H1 (cell line): ENCODE data around the gene ARHGAP1. TPM values are rescaled to one million over a fixed set of nuclear protein-coding genes. Genes with fewer than 3 reads are reported as not detected.

ENCODE experiments used
- CTCF ChIA-PET: fragments of 300-600 bp; sonication (Branson Sonifier 250); formaldehyde crosslinking; loops from one replicate; lab custom pipeline; 2021; ENCODE audit not compliant: partially characterized antibody; lab: Charles Lee
- POLR2A ChIA-PET: fragments of 300-600 bp; sonication (Branson Sonifier 250); formaldehyde crosslinking; loops from one replicate; lab custom pipeline; 2021; ENCODE audit warnings: inconsistent platforms; ENCODE audit not compliant: partially characterized antibody; lab: Charles Lee
- DNase-seq, 2 experiments: peaks; one replicate each; pipeline versions ENCODE4 v3.0.0 to v3.0.0-alpha.2; 2010 to 2022; ENCODE audit warnings: low spot score in 2 of 2, low read depth in 1 of 2, mixed read lengths in 1 of 2
- FAIRE-seq: peaks from 2 replicates; lab custom pipeline; 2011; peaks lifted over from hg19 to GRCh38; lab: Jason Lieb, UNC
- H2AFZ ChIP-seq: 2 replicates; pipeline ENCODE4 v1.8.1; 2012; ENCODE audit warnings: low read length, inconsistent platforms
- H2AK5ac ChIP-seq: 2 replicates; pipeline ENCODE4 v1.6.1; 2013; ENCODE audit warnings: low read depth, low read length
- H2BK120ac ChIP-seq: replicated peaks from 2 replicates; pipeline ENCODE3; 2013; ENCODE audit warnings: low read depth, low read length, inconsistent platforms
- H2BK12ac ChIP-seq: 2 replicates; pipeline ENCODE4 v1.6.1; 2013; ENCODE audit warnings: low read depth, low read length
- H2BK15ac ChIP-seq: 2 replicates; pipeline ENCODE4 v1.6.1; 2013; ENCODE audit warnings: low read length
- H2BK20ac ChIP-seq: 2 replicates; pipeline ENCODE4 v1.6.1; 2013; ENCODE audit warnings: low read length
- H2BK5ac ChIP-seq: 2 replicates; pipeline ENCODE4 v1.6.1; 2013; ENCODE audit warnings: low read depth, low read length
- H3K14ac ChIP-seq: 2 replicates; pipeline ENCODE4 v1.6.1; 2013; ENCODE audit warnings: inconsistent platforms; ENCODE audit not compliant: insufficient read length
- H3K18ac ChIP-seq: 2 replicates; pipeline ENCODE4 v1.6.1; 2013; ENCODE audit warnings: low read length; ENCODE audit errors: extremely low read depth
- H3K23ac ChIP-seq: 2 replicates; pipeline ENCODE4 v1.6.1; 2013; ENCODE audit warnings: inconsistent platforms; ENCODE audit not compliant: insufficient read length
- H3K23me2 ChIP-seq: 2 replicates; pipeline ENCODE4 v1.6.1; 2013; ENCODE audit warnings: low read depth, low read length
- H3K27ac ChIP-seq: 2 replicates; pipeline ENCODE4 v1.6.1; 2011; ENCODE audit warnings: low read depth, low read length, inconsistent platforms
- H3K27me3 ChIP-seq, 4 experiments: replicated peaks in 1 of 4; 1 replicate in 1 of 4; 2 replicates in 3 of 4; pipeline versions ENCODE4 v1.6.1 to v1.8.1; 2011 to 2013; ENCODE audit warnings: low read length in 3 of 4, mild to moderate bottlenecking in 3 of 4, inconsistent platforms in 2 of 4, mixed read lengths in 2 of 4, moderate library complexity in 1 of 4; ENCODE audit not compliant: control insufficient read depth in 3 of 4, insufficient read depth in 3 of 4; ENCODE audit errors: extremely low read depth in 1 of 4
- H3K36me3 ChIP-seq, 4 experiments: 2 replicates each; pipeline versions ENCODE4 v1.6.1 to v1.8.1; 2011 to 2013; ENCODE audit warnings: mild to moderate bottlenecking in 4 of 4, low read length in 3 of 4, moderate library complexity in 2 of 4, control low read depth in 1 of 4, inconsistent platforms in 1 of 4; ENCODE audit not compliant: insufficient read depth in 4 of 4, control insufficient read depth in 2 of 4
- H3K4ac ChIP-seq: replicated peaks from 2 replicates; pipeline ENCODE3; 2013; ENCODE audit warnings: low read length, low read depth, mixed read lengths, inconsistent platforms; ENCODE audit not compliant: insufficient read length
- H3K4me1 ChIP-seq, 4 experiments: replicated peaks in 1 of 4; 1 replicate in 1 of 4; 2 replicates in 3 of 4; pipeline versions ENCODE4 v1.6.1 to v1.8.1; 2011 to 2013; ENCODE audit warnings: low read length in 3 of 4, inconsistent platforms in 2 of 4, mixed read lengths in 1 of 4; ENCODE audit not compliant: insufficient read depth in 4 of 4, control insufficient read depth in 3 of 4
- H3K4me2 ChIP-seq, 2 experiments: 2 replicates each; pipeline versions ENCODE4 v1.6.1 to v1.8.1; 2011 to 2013; ENCODE audit warnings: low read depth in 2 of 2, low read length in 2 of 2, control low read depth in 1 of 2, inconsistent platforms in 1 of 2, mild to moderate bottlenecking in 1 of 2; ENCODE audit not compliant: insufficient read depth in 1 of 2
- H3K4me3 ChIP-seq, 4 experiments: fragments of 200-600, 300-600 bp in 1 of 4; sonication (generic), shearing (Covaris generic), sonication (Bioruptor Twin) in 1 of 4; 2 replicates each; pipeline versions ENCODE4 v1.5.1 to v1.8.1; 2011 to 2016; ENCODE audit warnings: low read length in 4 of 4, low read depth in 3 of 4, control low read depth in 2 of 4, inconsistent platforms in 2 of 4, mild to moderate bottlenecking in 2 of 4, mixed read lengths in 1 of 4, moderate library complexity in 1 of 4; ENCODE audit not compliant: insufficient read depth in 2 of 4; ENCODE audit errors: extremely low read depth in 1 of 4
- H3K56ac ChIP-seq: replicated peaks from 2 replicates; pipeline ENCODE3; 2013; ENCODE audit warnings: low read depth, mild to moderate bottlenecking, mixed read lengths, low read length, inconsistent platforms; ENCODE audit not compliant: insufficient read length
- H3K79me1 ChIP-seq: 2 replicates; pipeline ENCODE4 v1.6.1; 2013; ENCODE audit warnings: low read depth, low read length, control low read depth
- H3K79me2 ChIP-seq, 2 experiments: 2 replicates each; pipeline versions ENCODE4 v1.6.1 to v1.8.1; 2012 to 2013; ENCODE audit warnings: low read length in 2 of 2, mild to moderate bottlenecking in 2 of 2, inconsistent platforms in 1 of 2; ENCODE audit not compliant: insufficient read depth in 2 of 2, control insufficient read depth in 1 of 2
- H3K9ac ChIP-seq, 4 experiments: replicated peaks in 1 of 4; 1 replicate in 1 of 4; 2 replicates in 3 of 4; pipeline versions ENCODE4 v1.6.1 to v1.8.1; 2011 to 2013; ENCODE audit warnings: low read depth in 3 of 4, low read length in 3 of 4, control low read depth in 2 of 4, mild to moderate bottlenecking in 2 of 4, moderate library complexity in 2 of 4, inconsistent platforms in 1 of 4; ENCODE audit errors: extremely low read depth in 1 of 4
- H3K9me3 ChIP-seq, 2 experiments: 2 replicates each; pipeline versions ENCODE4 v1.6.1 to v1.8.1; 2012 to 2013; ENCODE audit warnings: mild to moderate bottlenecking in 2 of 2, moderate library complexity in 2 of 2, control low read depth in 1 of 2, inconsistent platforms in 1 of 2, low read depth in 1 of 2, low read length in 1 of 2, mixed read lengths in 1 of 2; ENCODE audit not compliant: insufficient read depth in 2 of 2
- H4K20me1 ChIP-seq, 2 experiments: replicated peaks in 1 of 2; 2 replicates each; pipeline versions ENCODE3 to v1.8.1; 2011 to 2013; ENCODE audit warnings: inconsistent platforms in 2 of 2, low read length in 2 of 2, mild to moderate bottlenecking in 1 of 2; ENCODE audit not compliant: insufficient read depth in 2 of 2, control insufficient read depth in 1 of 2
- H4K5ac ChIP-seq: 2 replicates; pipeline ENCODE4 v1.6.1; 2013; ENCODE audit warnings: low read length, low read depth, mixed read lengths, inconsistent platforms; ENCODE audit not compliant: insufficient read length
- H4K8ac ChIP-seq: 2 replicates; pipeline ENCODE4 v1.8.0; 2013; ENCODE audit warnings: mild to moderate bottlenecking, moderate library complexity, low read length, inconsistent platforms; ENCODE audit not compliant: insufficient read depth; ENCODE audit errors: extremely low read depth
- H4K91ac ChIP-seq: replicated peaks from 2 replicates; pipeline ENCODE3; 2013; ENCODE audit warnings: low read length, mixed read lengths, inconsistent platforms; ENCODE audit not compliant: insufficient read length
- JUND ChIP-seq: IDR thresholded peaks from 2 replicates; pipeline ENCODE4 v1.6.1; 2011; ENCODE audit warnings: mild to moderate bottlenecking, improper control_type of control experiment, low read length
- SRF ChIP-seq: IDR thresholded peaks from 2 replicates; pipeline ENCODE4 v1.6.1; 2011; ENCODE audit warnings: mild to moderate bottlenecking, low read depth, low read length, moderate library complexity
- WGBS, 2 experiments: shearing (Covaris generic) in 1 of 2; methylation state at CpG; one replicate each; pipeline versions ENCODE4 v1.1.6 to v1.1.7; 2013 to 2015; ENCODE audit warnings: low lambda C conversion rate in 2 of 2, mixed read lengths in 2 of 2, inconsistent platforms in 1 of 2, low coverage in 1 of 2, missing lambda C conversion rate in 1 of 2; ENCODE audit not compliant: insufficient replicate concordance in 2 of 2, insufficient coverage in 1 of 2, insufficient read length in 1 of 2; ENCODE audit errors: extremely low coverage in 1 of 2, missing lambda C conversion rate in 1 of 2; 5-methylcytosine and 5-hydroxymethylcytosine counted together
- polyA plus RNA-seq, 7 experiments: library from polyadenylated mRNA; depleted of rRNA in 3 of 7; stranded (reverse) in 5 of 7; unstranded in 2 of 7; fragments of >200 nt in 5 of 7; fragments of 200-250 nt in 2 of 7; gene quantifications; 1 replicate in 5 of 7; 2 replicates in 1 of 7; 4 replicates in 1 of 7; pipeline versions ENCODE4 v1.2.1 to v1.2.3, GENCODE V29; 2011 to 2013; ENCODE audit warnings: missing spikeins in 2 of 7, mixed read lengths in 2 of 7
- total RNA-seq: library from RNA; stranded (reverse); fragmentation: NEBNext Ultra II Directional; extraction: Animal tissue kit (Norgen Biotek cat#: 25700); gene quantifications from 2 replicates; pipeline ENCODE4 v1.2.1, GENCODE V29; 2021

The ARHGAP1 gene
- total and polyA plus RNA-seq, 2 of the 8 experiments (the other 6 are each of a cell fraction or from before 2014, with no cell fraction given) = 28.6 to 58.8 TPM

DNA sequence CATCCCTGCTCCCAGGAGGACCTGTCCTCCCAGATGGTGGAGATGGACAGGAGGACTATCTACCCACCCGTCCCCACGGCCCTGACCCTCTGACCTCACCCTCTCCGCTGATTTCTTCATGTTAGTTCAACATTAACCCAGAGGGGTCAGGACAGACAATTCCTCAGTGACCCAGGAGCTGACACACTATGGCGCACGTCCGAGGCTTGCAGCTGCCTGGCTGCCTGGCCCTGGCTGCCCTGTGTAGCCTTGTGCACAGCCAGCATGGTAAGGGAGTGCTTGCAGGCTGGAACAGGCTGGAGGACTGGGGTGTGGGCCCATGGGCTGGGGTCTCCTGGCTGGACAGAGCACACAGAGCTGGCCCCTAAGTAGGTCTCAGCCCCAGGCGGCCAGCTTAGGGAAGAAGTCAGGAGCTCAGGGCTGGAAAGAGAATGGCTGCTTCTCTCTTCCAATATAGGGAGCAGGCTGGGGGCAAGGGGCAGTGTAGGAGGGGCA is 18.7 kb upstream of the ARHGAP1 start, which contains the start of gene F2:
F2 (plus strand) TSS at position 166 of the 495 bp plus-strand sequence; CDS start at position 189, 23 bp downstream.
- H3K79me2 ChIP-seq = no peaks in the 10 kb centered on the region
- no peaks in the 10 kb centered on the region for H3K27me3 ChIP-seq
- no peak within 1 kb of the TSS for H3K4me2 ChIP-seq
- FAIRE-seq (no peak), DNase-seq (no peak)
- 93% methylated on average over 7 of the region's 7 CpGs; no CpG with 5 or more reads in 1 of the 2 experiments for WGBS, 2 experiments
- H3K9ac ChIP-seq = no peak within 1 kb of the TSS; a peak in 1 of 7 replicates
- H3K23ac ChIP-seq = no peak within 1 kb of the TSS
- ChIA-PET CTCF (interaction anchor here (0.6 to 1.6 kb wide), 5 partner anchors 11 to 434 kb away, joined by 3 to 5 read pairs (median 3); no protein-coding TSS in a partner anchor), POLR2A (interaction anchor here (0.6 to 4.3 kb wide), 6 partner anchors 12 to 443 kb away, joined by 3 to 21 read pairs (median 3); partner anchors contain the start of genes ARHGAP1 and ZNF408)
- H4K20me1 ChIP-seq = no peaks in the 10 kb centered on the region
- peak within 1 kb of the TSS; percentile 91 for H4K8ac ChIP-seq
- no peak within 1 kb of the TSS for H3K18ac ChIP-seq
- no peak within 1 kb of the TSS for H3K4me3 ChIP-seq
- H3K27ac ChIP-seq = no peak within 1 kb of the TSS
- no peaks in the 10 kb centered on the region for H3K23me2 ChIP-seq
- no peak within 1 kb of the TSS for H2BK20ac ChIP-seq
- no peaks in the 10 kb centered on the region for H3K9me3 ChIP-seq
- H3K79me1 ChIP-seq = no peaks in the 10 kb centered on the region
- no peak within 1 kb of the TSS; the same call in 1 of the 2 replicates for H2AFZ ChIP-seq
- H3K4me1 ChIP-seq = peaks cover 0 to 5% (median 0%) of the 10 kb centered on the region in 4 experiments; a peak in 2 of 7 replicates
- H3K14ac ChIP-seq = no peak within 1 kb of the TSS
- H2AK5ac ChIP-seq = no peak within 1 kb of the TSS
- TF ChIP-seq SRF (no peak), JUND (no peak)
- TF ChIP-seq, all 59 proteins: peak for 0
- Histone ChIP-seq H2BK5ac (0 out of 2 replicates have a peak within 1 kb of the TSS, but pooled peaks have one; percentile 39), H3K4ac (no peak within 1 kb of the TSS), H3K56ac (no peak within 1 kb of the TSS), H3K36me3 (no peaks in the 10 kb centered on the region), H2BK120ac (no peak within 1 kb of the TSS), H4K91ac (no peak within 1 kb of the TSS), H4K5ac (no peak within 1 kb of the TSS), H2BK15ac (no peak within 1 kb of the TSS), H2BK12ac (no peak within 1 kb of the TSS)
